Activated CD8-positive, alpha-beta memory T cell treated with anti-CD3 and anti-CD28 coated beads for 4 hours (primary cell): Measurements from ENCODE around the gene CHL1.

Experiments used
- DNase-seq, 2 donors: peaks; one replicate each; pipeline ENCODE4 v3.0.0-alpha.2; 2020; ENCODE audit warnings: low read depth in 2 of 2

Gene CHL1

GRCh38 chr3:217099-217813 is 20.7 kb downstream of the CHL1 start:
- DNase-seq: no peak

- no peak for DNase-seq
Measured at GRCh38 chr3:217948-218347, 21.4 kb downstream of the CHL1 start.

- DNase-seq: no peak
Measured at GRCh38 chr3:228442-229182, 32.0 kb downstream of the CHL1 start.

GRCh38 chr3:229183-229661 is 32.7 kb downstream of the CHL1 start:
- DNase-seq: no peak

- DNase-seq: no peak
Measured at GRCh38 chr3:236881-237280, 40.3 kb downstream of the CHL1 start.

- DNase-seq: no peak
Measured at GRCh38 chr3:242602-243355, 46.2 kb downstream of the CHL1 start.

- no peak for DNase-seq
Measured at GRCh38 chr3:243356-243725, 46.8 kb downstream of the CHL1 start.

- DNase-seq: no peak
Measured at GRCh38 chr3:244041-244440, 47.5 kb downstream of the CHL1 start.

- DNase-seq: no peak
Measured at GRCh38 chr3:247916-248315, 51.4 kb downstream of the CHL1 start.

- DNase-seq: no peak
Measured at GRCh38 chr3:248864-249520, 52.4 kb downstream of the CHL1 start.

- DNase-seq: no peak
Measured at GRCh38 chr3:249587-250262, 53.2 kb downstream of the CHL1 start.

GRCh38 chr3:256501-256900 is 59.9 kb downstream of the CHL1 start:
- DNase-seq: no peak

GRCh38 chr3:257826-258225 is 61.3 kb downstream of the CHL1 start:
- DNase-seq: no peak

GRCh38 chr3:260898-261297 is 64.3 kb downstream of the CHL1 start:
- no peak for DNase-seq

GRCh38 chr3:263393-263792 is 66.8 kb downstream of the CHL1 start:
- DNase-seq: no peak

GRCh38 chr3:264394-265156 is 68.0 kb downstream of the CHL1 start:
- DNase-seq: no peak

- no peak for DNase-seq
Measured at GRCh38 chr3:267101-267500, 70.5 kb downstream of the CHL1 start.

GRCh38 chr3:270688-271087 is 74.1 kb downstream of the CHL1 start:
- DNase-seq: no peak

- DNase-seq: no peak
Measured at GRCh38 chr3:274927-275326, 78.4 kb downstream of the CHL1 start.

GRCh38 chr3:277873-278272 is 81.3 kb downstream of the CHL1 start:
- DNase-seq: no peak
